ENCODE measurements around the gene ARHGEF25.
A peak's percentile ranks its signal among the peaks of the same experiment; 100 is the strongest.
"Not testable (repeated sequence)": the region's sequence is repeated elsewhere in the genome, so short reads cannot be mapped to it uniquely, and the experiment has no call there.

Gene ARHGEF25

GRCh38 chr12:57585156-57585555 lies 26.1 kb upstream of the ARHGEF25 start:
- DNase-seq (ENCODE audit: low read depth in 3 of 3), result no peak

GRCh38 chr12:57586128-57586527 lies 25.1 kb upstream of the ARHGEF25 start:
- DNase-seq (ENCODE audit: low read depth in 3 of 3), result no peak

GRCh38 chr12:57586832-57587429 lies 24.3 kb upstream of the ARHGEF25 start:
- no peak for DNase-seq (ENCODE audit: low read depth in 3 of 3)

- not testable (repeated sequence) for DNase-seq (ENCODE audit: low read depth in 3 of 3)
Observed at GRCh38 chr12:57588951-57589610, 22.2 kb upstream of the ARHGEF25 start.

GRCh38 chr12:57590479-57590863 lies 20.8 kb upstream of the ARHGEF25 start:
- DNase-seq (ENCODE audit: low read depth in 3 of 3), result no peak

GRCh38 chr12:57590864-57591781 lies 20.1 kb upstream of the ARHGEF25 start, which contains the start of gene PIP4K2C:
Gene PIP4K2C, plus strand, starts transcription at chr12:57591192. Its CDS starts 98 bp downstream, at chr12:57591290.
- DNase-seq (ENCODE audit: low read depth in 3 of 3), result peak; percentile 50 to 80 (median 60)

GRCh38 chr12:57591782-57592325 lies 19.4 kb upstream of the ARHGEF25 start:
- no peak for DNase-seq (ENCODE audit: low read depth in 3 of 3)

GRCh38 chr12:57592551-57593165 lies 18.6 kb upstream of the ARHGEF25 start:
- no peak for DNase-seq (ENCODE audit: low read depth in 3 of 3)

GRCh38 chr12:57593187-57593586 lies 18.0 kb upstream of the ARHGEF25 start:
- DNase-seq (ENCODE audit: low read depth in 3 of 3), result no peak

GRCh38 chr12:57600395-57600794 lies 10.8 kb upstream of the ARHGEF25 start:
- DNase-seq (ENCODE audit: low read depth in 3 of 3), result no peak

- DNase-seq (ENCODE audit: low read depth in 3 of 3), result no peak
Observed at GRCh38 chr12:57602544-57602943, 8.7 kb upstream of the ARHGEF25 start.

- no peak for DNase-seq (ENCODE audit: low read depth in 3 of 3)
Observed at GRCh38 chr12:57603324-57603723, 7.9 kb upstream of the ARHGEF25 start.

GRCh38 chr12:57603815-57604453 lies 7.3 kb upstream of the ARHGEF25 start:
- DNase-seq (ENCODE audit: low read depth in 3 of 3), result no peak

- no peak for DNase-seq (ENCODE audit: low read depth in 3 of 3)
Observed at GRCh38 chr12:57604454-57604991, 6.7 kb upstream of the ARHGEF25 start, which contains the start of gene DTX3. Gene DTX3, plus strand, starts transcription at chr12:57604824. Its CDS starts 1,694 bp downstream, at chr12:57606518.

GRCh38 chr12:57604992-57605810 lies 6.0 kb upstream of the ARHGEF25 start:
- DNase-seq (ENCODE audit: low read depth in 3 of 3), result no peak

- no peak for DNase-seq (ENCODE audit: low read depth in 3 of 3)
Observed at GRCh38 chr12:57605811-57606311, 5.4 kb upstream of the ARHGEF25 start.

- DNase-seq (ENCODE audit: low read depth in 3 of 3), result no peak
Observed at GRCh38 chr12:57606399-57606798, 4.8 kb upstream of the ARHGEF25 start.

- DNase-seq (ENCODE audit: low read depth in 3 of 3), result no peak
Observed at GRCh38 chr12:57606821-57607220, 4.4 kb upstream of the ARHGEF25 start.

- no peak for DNase-seq (ENCODE audit: low read depth in 3 of 3)
Observed at GRCh38 chr12:57607958-57608663, 3.1 kb upstream of the ARHGEF25 start.
